ENCODE data around the gene NFIB.

The NFIB gene

GRCh38 chr9:14318934-14319580 lies 5.1 kb upstream of the NFIB start:
- FAIRE-seq: no peak

GRCh38 chr9:14318361-14318760 lies 4.4 kb upstream of the NFIB start:
- no peak for FAIRE-seq

GRCh38 chr9:14317667-14318320 lies 3.9 kb upstream of the NFIB start:
- FAIRE-seq: no peak

GRCh38 chr9:14316602-14317300 lies 2.8 kb upstream of the NFIB start:
- FAIRE-seq: no peak

- FAIRE-seq: no peak
These were observed 2.1 kb upstream of the NFIB start for GRCh38 chr9:14315875-14316601.

GRCh38 chr9:14314929-14315874 lies 1.3 kb upstream of the NFIB start:
- no peak for FAIRE-seq

- FAIRE-seq: no peak
These were observed 535 bp upstream of the NFIB start for GRCh38 chr9:14314424-14314928.

GRCh38 chr9:14313378-14313940 lies 482 bp downstream of the NFIB start:
- FAIRE-seq: no peak

- FAIRE-seq: peak; percentile 12
These were observed 1.1 kb downstream of the NFIB start for GRCh38 chr9:14312719-14313377.

- no peak for FAIRE-seq
These were observed 1.8 kb downstream of the NFIB start for GRCh38 chr9:14311956-14312685.

- FAIRE-seq: no peak
These were observed 2.6 kb downstream of the NFIB start for GRCh38 chr9:14311171-14311949.

- FAIRE-seq: no peak
These were observed 3.6 kb downstream of the NFIB start for GRCh38 chr9:14310311-14310710.

- FAIRE-seq: no peak
These were observed 4.5 kb downstream of the NFIB start for GRCh38 chr9:14309403-14309802.

GRCh38 chr9:14308853-14309145 lies 5.1 kb downstream of the NFIB start:
- no peak for FAIRE-seq

- FAIRE-seq: no peak
These were observed 5.7 kb downstream of the NFIB start for GRCh38 chr9:14307989-14308852.

- FAIRE-seq: no peak
These were observed 7.0 kb downstream of the NFIB start for GRCh38 chr9:14306672-14307660.

GRCh38 chr9:14306188-14306587 lies 7.8 kb downstream of the NFIB start:
- FAIRE-seq: no peak

All from endometrium (tissue), 2 donors.